ENCODE measurements around the gene PPP1R12C.

DNA sequence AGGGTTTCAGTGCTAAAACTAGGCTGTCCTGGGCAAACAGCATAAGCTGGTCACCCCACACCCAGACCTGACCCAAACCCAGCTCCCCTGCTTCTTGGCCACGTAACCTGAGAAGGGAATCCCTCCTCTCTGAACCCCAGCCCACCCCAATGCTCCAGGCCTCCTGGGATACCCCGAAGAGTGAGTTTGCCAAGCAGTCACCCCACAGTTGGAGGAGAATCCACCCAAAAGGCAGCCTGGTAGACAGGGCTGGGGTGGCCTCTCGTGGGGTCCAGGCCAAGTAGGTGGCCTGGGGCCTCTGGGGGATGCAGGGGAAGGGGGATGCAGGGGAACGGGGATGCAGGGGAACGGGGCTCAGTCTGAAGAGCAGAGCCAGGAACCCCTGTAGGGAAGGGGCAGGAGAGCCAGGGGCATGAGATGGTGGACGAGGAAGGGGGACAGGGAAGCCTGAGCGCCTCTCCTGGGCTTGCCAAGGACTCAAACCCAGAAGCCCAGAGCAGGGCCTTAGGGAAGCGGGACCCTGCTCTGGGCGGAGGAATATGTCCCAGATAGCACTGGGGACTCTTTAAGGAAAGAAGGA lies 2.8 kb downstream of the PPP1R12C start:
- TF ChIP-seq MAX (IDR thresholded peaks at IDR 0.05; ENCODE audit: low read depth, low read length) (no peak), POLR2A (IDR thresholded peaks at IDR 0.05; ENCODE audit: extremely low read depth, insufficient read length) (no peak)
- TF ChIP-seq, protein P1, sequence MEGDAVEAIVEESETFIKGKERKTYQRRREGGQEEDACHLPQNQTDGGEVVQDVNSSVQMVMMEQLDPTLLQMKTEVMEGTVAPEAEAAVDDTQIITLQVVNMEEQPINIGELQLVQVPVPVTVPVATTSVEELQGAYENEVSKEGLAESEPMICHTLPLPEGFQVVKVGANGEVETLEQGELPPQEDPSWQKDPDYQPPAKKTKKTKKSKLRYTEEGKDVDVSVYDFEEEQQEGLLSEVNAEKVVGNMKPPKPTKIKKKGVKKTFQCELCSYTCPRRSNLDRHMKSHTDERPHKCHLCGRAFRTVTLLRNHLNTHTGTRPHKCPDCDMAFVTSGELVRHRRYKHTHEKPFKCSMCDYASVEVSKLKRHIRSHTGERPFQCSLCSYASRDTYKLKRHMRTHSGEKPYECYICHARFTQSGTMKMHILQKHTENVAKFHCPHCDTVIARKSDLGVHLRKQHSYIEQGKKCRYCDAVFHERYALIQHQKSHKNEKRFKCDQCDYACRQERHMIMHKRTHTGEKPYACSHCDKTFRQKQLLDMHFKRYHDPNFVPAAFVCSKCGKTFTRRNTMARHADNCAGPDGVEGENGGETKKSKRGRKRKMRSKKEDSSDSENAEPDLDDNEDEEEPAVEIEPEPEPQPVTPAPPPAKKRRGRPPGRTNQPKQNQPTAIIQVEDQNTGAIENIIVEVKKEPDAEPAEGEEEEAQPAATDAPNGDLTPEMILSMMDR (IDR thresholded peaks at IDR 0.05; ENCODE audit: low read depth, low read length) = no peak

All from NB4 (cell line).